Duodenal mucosa (tissue), 2 donors: ENCODE results near the gene RGS9BP.
"Not testable (repeated sequence)": the region's sequence is repeated elsewhere in the genome, so short reads cannot be mapped to it uniquely, and the experiment has no call there.

Source experiments
- H3K27ac ChIP-seq: one replicate; pipeline ENCODE4 v1.7.0; 2013; ENCODE audit warnings: low read depth, low read length
- H3K27me3 ChIP-seq, 2 donors: one replicate each; pipeline ENCODE4 v1.7.0; 2013; ENCODE audit warnings: low read length in 2 of 2, control low read depth in 1 of 2; ENCODE audit not compliant: insufficient read depth in 2 of 2, control insufficient read depth in 1 of 2
- H3K36me3 ChIP-seq, 2 donors: one replicate each; pipeline ENCODE4 v1.7.0; 2013; ENCODE audit warnings: low read length in 2 of 2, control low read depth in 1 of 2; ENCODE audit not compliant: insufficient read depth in 2 of 2, control insufficient read depth in 1 of 2
- H3K4me1 ChIP-seq, 2 donors: one replicate each; pipeline ENCODE4 v1.7.0; 2013; ENCODE audit warnings: low read length in 2 of 2, control low read depth in 1 of 2; ENCODE audit not compliant: insufficient read depth in 2 of 2, control insufficient read depth in 1 of 2
- H3K4me3 ChIP-seq, 2 donors: one replicate each; pipeline ENCODE4 v1.7.0; 2013; ENCODE audit warnings: low read length in 2 of 2, low read depth in 1 of 2
- H3K9ac ChIP-seq, 2 donors: one replicate each; pipeline ENCODE4 v1.7.0; 2013; ENCODE audit warnings: low read length in 2 of 2, low read depth in 1 of 2
- H3K9me3 ChIP-seq, 2 donors: one replicate each; pipeline ENCODE4 v1.7.0; 2013; ENCODE audit warnings: low read length in 2 of 2, control low read depth in 1 of 2; ENCODE audit not compliant: control insufficient read depth in 1 of 2

RGS9BP gene

DNA sequence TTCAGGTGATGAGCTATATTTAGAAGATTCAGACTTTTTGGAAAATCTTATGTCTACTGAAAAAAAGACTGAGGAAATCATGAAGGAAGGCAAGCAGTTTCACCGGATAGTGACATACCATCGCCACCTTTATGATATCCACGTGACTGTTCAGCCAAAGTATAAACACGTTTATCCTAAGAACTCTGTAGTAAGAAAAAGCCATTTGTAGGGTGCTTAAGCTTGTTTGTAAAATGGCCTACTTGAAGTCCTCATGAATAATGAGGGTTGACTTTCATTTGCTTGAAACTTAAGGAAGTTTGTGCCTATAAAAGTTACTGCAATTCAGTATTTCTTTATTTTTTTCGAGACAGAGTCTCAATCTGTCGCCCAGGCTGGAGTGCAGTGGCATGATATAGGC, 36.1 kb downstream of the RGS9BP start:
- peaks cover 5 to 34% of the 10 kb centered on the region in 2 donors for H3K36me3 ChIP-seq
- H3K27me3 ChIP-seq = no peaks in the 10 kb centered on the region
- no peaks in the 10 kb centered on the region for H3K9me3 ChIP-seq

DNA sequence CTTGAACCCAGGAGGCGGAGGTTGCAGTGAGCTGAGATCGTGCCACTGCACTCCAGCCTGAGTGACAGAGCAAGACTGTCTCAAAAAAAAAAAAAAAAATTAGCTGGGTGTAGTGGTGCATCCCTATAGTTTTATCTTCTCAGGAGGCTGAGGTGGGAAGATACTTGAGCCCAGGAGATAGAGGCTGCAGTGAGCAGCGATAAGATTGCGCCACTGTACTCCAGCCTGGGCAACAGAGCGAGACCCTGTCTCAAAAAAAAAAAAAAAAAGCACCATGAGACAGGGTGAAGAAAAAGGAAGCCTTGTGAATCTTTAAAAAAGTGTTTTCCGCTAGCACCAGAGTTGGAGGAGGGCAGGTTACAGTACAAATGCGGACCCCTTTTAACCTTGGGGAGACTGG, 40.6 kb downstream of the RGS9BP start:
- not testable (repeated sequence) for H3K4me1 ChIP-seq, H3K9ac ChIP-seq, H3K27ac ChIP-seq, H3K4me3 ChIP-seq, H3K27me3 ChIP-seq, H3K9me3 ChIP-seq
- H3K36me3 ChIP-seq = peaks cover 5 to 32% of the 10 kb centered on the region in 2 donors

More for the DNA sequence above, 36.1 kb downstream of the RGS9BP start:
- H3K4me1 ChIP-seq = peaks cover 2 to 4% of the 10 kb centered on the region in 2 donors
- H3K4me3 ChIP-seq = no peak overlapping the region
- H3K9ac ChIP-seq = no peak overlapping the region
- no peak overlapping the region for H3K27ac ChIP-seq

DNA sequence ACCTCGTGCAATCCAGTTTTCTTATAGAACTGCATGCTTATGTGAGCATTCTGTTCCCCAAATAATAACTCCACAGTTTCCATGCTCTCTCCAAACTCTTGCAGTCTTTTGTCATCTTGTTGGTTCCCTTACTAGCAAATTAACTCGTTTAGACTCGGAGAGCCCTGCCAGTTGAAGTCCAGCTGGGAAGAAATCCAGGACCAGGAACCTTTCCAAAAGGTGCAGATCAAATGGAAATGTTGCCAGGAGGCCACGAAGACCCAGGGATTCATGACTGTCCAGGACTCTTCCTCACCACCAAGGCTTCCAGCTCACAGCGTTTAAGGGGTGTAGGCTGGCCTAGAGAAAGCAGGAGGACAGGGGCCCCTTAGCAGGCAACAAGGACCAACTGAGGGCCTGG, 41.8 kb downstream of the RGS9BP start:
- Histone ChIP-seq H3K9ac (no peak overlapping the region), H3K36me3 (peaks cover 4 to 26% of the 10 kb centered on the region in 2 donors), H3K9me3 (no peaks in the 10 kb centered on the region), H3K4me1 (no peaks in the 10 kb centered on the region), H3K27ac (no peak overlapping the region), H3K4me3 (no peak overlapping the region), H3K27me3 (no peaks in the 10 kb centered on the region)

DNA sequence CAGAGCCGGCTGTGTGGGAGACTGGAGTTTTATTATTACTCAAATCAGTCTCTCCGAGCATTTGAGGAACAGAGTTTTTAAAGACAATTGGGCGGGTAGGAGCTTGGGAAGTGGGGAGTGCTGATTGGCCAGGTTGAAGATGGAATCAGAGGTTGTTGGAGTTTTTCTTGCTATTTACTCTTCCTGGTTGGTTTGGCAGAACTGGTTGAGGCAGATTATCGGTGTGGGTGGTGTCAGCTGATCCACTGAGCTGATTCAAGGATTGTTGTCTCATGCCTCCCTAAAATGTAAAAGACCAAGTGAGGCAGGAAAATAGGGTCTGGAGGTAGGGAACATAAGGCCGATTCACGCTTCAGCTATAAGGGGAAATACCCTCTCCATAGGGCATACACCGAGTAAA, 42.6 kb downstream of the RGS9BP start:
- Histone ChIP-seq H3K9ac (no peak overlapping the region), H3K4me1 (no peaks in the 10 kb centered on the region), H3K36me3 (peaks cover under 1 to 20% of the 10 kb centered on the region in 2 donors), H3K4me3 (no peak overlapping the region), H3K27ac (no peak overlapping the region), H3K9me3 (no peaks in the 10 kb centered on the region), H3K27me3 (no peaks in the 10 kb centered on the region)

DNA sequence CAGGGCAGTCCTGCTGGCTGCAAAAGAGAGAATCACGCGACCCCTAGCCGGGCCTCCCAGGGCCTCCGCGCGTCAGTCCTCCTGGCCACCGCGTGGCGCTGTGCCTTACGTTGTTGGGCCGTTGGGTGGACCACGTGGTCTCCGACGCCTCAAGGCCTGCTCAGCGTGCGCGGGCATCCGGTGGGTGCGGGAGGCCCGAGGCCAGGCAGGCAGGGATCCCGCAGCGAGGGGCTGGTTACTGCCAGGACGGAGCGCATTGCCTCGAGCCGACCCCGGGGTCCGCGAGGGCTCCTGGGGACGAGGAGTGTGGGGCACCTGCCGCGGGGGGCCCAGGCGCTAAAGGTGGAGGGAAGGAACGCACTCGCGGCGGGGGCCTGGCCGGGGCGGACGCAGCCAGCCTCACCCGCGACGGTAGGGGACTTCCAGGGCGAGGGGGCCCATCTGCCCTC, 44.0 kb downstream of the RGS9BP start, which contains the start of gene TDRD12:
Gene TDRD12 (plus strand): TSS at position 157 of the 449 bp plus-strand sequence. CDS start 306 bp downstream, outside the sequence.
- Histone ChIP-seq H3K4me3 (no peak within 1 kb of the TSS), H3K27me3 (no peaks in the 10 kb centered on the region), H3K9ac (no peak within 1 kb of the TSS), H3K27ac (no peak within 1 kb of the TSS), H3K36me3 (peaks cover 0 to 15% of the 10 kb centered on the region in 2 donors), H3K4me1 (no peaks in the 10 kb centered on the region), H3K9me3 (no peaks in the 10 kb centered on the region)

DNA sequence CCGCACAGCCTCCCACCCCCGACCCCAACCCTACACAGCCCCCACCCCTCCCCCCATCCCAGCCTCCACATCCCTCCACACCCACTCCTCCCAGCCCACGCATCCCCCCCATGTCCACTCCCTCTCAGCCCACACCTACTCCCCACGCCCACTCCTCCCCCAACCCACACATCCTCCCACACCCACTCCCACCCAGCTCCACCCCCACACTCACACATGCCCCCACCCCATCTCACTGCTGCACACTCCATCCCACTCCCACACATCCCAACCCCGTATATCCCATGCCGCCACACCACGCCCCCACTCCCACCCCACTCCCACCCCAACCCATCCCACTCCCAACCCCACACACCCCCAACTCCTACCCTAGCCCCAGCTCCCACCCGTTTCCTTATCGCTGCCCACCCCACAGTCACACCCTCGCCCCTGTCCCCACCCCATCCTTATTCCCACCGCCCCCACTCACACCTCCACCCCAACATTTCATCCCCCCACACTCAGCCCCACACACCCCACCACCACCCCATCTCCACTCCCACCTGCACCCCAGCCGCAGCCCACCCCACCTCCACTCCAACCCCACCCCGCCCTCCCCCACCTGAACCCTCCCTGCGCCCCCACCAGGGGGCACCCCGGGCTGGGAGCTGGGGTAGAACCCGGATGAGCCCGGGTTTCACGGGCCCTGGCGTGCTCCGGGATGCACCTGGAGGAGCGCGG, 44.7 kb downstream of the RGS9BP start:
- no peaks in the 10 kb centered on the region for H3K9me3 ChIP-seq
- peaks cover 0 to 8% of the 10 kb centered on the region in 2 donors for H3K36me3 ChIP-seq
- no peaks in the 10 kb centered on the region for H3K4me1 ChIP-seq
- H3K9ac ChIP-seq = no peak overlapping the region
- H3K27ac ChIP-seq = no peak overlapping the region
- H3K27me3 ChIP-seq = no peaks in the 10 kb centered on the region
- no peak overlapping the region for H3K4me3 ChIP-seq

DNA sequence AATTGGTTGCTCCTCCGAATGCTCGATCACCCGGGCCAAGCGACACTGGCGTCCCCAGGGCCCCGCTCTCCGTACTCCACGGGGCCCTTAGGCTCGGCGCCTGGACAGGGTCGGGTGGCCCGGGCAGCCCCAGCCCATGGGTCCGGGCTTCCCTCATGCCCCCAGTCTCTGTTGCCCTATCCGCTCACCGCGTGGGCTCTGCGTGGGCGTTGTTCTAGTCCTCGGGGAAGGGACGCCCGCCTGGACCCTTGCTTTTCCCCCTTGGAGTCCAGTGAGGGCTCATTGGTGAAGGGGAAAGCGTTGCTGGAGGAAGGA, 45.2 kb downstream of the RGS9BP start:
- Histone ChIP-seq H3K27ac (no peak overlapping the region), H3K27me3 (no peaks in the 10 kb centered on the region), H3K4me1 (no peaks in the 10 kb centered on the region), H3K9ac (no peak overlapping the region), H3K36me3 (peaks cover 0 to 8% of the 10 kb centered on the region in 2 donors), H3K9me3 (no peaks in the 10 kb centered on the region), H3K4me3 (no peak overlapping the region)
